GM21529 (cell line): ENCODE measurements around the gene SPEN.

Experiments used
- ATAC-seq: cut with Tn5 transposase; IDR thresholded peaks from one replicate; pipeline ENCODE4 v1.9.1; 2021; ENCODE audit not compliant: unreplicated experiment

Gene SPEN

DNA sequence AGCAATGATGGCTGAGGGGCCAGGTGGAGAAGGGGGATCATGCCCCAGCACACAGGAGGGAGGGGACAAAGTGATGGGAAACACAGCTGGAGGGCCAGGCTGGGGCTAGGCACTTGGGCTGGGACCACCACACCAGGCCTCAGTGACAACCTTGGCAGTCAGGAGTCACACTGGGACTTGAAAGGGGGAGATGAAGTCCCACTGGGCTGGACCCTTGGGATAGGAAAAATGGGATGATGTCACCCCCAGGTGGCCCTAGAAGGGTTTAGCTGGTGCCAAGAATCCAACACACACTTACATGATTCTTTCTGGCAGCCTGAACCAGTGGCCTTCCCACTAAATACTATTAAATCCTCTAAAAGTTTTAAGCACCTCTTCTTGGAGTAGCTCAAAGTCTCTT is 111.3 kb downstream of the SPEN start:
- ATAC-seq, result no peak

DNA sequence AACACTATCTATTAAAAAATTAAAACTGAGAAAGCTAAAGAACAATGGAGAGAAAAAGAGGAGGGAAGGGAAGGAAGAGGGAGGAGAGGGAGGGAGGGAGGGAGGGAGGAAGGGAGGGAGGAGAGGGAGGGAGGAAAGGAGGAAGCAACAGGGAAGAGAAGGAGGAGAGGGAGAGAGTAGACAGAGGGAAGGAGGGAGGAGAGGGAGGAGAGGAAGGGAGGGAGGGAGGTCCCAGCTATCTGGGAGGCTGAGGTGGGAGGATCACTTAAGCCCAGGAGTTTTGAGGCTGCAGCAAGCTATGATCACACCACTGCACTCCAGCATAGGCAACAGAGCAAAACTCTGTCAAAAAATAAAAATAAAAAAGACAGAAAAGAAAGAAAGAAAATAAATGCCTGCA is 111.9 kb downstream of the SPEN start:
- no peak for ATAC-seq

DNA sequence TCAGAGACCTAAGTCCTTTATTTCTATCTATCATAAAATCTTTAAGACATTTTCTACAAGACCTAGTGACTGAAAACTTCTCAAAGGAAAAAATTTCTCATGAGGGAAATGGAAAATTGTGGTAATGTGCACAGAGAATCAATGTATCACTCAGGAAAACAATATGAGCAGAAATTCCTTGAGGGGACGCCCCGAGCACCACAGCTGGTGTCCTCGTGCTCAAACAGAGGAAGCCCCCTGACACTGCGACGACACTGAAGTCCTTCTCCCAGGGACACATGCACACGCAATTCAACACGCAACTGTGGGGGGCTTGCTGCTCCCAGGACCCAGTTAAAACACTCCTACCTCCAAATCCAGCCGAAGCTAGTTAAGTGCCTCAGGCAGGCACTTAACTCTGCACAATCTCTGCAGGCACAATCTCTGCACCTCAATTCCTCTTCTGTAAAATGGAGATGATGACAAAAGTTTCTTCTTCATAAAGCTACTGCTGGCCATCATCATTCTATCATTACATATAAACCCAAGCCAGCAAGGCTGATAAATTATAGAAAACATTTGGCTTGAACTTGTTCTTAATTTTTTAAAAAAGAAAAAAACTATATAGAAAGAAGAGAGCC is 112.4 kb downstream of the SPEN start:
- no peak for ATAC-seq

DNA sequence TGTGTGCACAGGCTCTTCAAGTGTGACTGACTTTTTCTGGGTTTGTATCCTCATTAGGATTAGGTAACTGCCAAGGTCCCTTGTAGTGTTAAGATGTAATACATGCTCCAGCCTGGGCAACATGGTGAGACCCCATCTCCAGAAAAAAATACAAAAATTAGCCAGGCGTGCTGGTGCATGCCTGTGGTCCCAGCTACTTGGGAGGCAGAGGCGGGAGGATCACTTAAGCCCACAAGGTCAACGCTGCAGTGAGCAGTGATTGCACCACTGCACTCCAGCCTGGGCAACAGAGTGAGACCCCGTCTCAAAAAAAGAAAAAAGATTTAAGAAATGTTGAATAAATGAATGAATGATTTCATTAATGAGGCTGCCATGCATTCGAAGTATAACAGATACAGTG is 113.3 kb downstream of the SPEN start:
- no peak for ATAC-seq

GRCh38 chr1:15961492-15961891 is 114.0 kb downstream of the SPEN start:
- no peak for ATAC-seq

DNA sequence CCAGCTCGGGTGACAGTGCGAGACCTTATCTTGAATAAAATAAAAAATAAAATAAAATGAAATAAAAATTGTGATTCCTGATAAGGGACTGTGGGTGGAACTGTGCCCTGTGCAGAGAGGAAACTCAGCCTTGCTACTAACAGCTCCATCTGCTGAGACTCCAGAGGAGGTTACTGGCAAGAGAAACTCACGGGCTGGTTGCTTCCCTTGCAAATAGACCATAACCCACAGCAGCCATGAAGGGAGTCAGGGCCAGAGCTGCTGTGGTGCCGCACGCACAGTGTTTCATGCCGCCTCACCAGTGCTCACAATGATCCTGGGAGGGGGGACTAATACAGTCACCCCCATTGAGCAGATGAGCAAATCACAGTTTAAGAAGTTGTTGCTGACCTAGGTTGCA is 114.7 kb downstream of the SPEN start:
- ATAC-seq, result no peak

DNA sequence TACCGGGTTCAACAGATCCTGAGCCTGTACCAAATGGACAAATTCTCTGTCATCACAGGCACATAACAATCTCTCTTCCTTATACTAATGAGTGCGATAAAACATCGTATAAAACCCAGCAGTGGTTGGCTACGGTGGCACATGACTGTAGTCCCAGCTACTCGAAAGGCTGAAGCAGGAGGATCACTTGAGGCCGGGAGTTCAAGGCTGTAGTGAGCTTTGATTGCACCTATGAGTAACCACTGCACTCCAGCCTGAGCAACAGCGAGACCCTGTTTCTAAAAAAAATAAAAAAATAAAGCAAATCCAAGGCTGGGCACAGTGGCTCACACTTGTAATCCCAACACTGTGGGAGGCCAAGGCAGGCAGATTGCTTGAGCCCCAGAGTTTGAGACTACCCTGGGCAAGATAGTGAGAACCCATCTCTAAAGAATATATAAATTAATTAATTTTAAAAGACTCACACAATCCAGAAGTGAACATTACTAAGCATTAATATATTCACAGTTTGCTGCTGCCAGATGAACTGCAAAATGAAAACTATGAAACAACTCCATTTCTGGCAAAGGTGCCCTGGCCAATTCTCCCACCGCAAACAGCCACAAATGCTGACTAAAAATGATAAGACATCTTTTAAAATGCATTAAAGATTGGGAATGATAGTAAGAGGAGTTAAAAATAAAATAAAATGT is 115.3 kb downstream of the SPEN start:
- ATAC-seq, result no peak

- no peak for ATAC-seq
These were observed 116.0 kb downstream of the SPEN start for GRCh38 chr1:15963363-15963967.

DNA sequence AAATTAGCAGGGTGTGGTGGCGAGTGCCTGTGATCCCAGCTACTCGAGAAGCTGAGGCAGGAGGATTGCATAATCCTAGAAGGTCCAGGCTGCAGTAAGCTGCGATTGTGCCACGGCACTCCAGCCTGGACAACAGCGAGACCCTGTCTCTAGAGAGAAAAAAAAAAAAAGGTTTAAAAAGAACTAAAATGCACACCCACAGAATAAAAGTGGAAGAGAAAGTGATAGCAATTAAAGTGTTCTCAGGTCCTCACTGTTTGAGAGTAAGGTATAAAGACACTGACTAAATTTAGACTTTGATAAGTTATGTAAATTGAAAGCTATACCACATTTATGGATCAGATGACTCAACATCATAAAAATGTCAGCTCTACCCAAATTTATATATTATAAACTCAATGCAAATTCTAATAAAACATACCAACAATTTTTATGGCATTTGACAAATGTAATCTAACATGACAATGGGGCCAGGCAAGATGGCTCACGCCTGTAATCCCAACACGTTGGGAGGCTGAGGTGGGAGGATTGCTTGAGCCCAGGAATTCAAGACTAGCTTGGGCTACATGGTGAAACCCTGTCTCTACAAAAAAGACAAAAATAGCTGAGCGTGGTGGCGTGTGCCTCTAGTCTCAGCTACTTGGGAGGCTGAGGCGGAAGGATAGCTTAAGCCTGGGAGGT is 116.6 kb downstream of the SPEN start:
- no peak for ATAC-seq

GRCh38 chr1:15965228-15965767 is 117.8 kb downstream of the SPEN start:
- ATAC-seq, result no peak

GRCh38 chr1:15966081-15966955 is 118.8 kb downstream of the SPEN start:
- peak; percentile 71 for ATAC-seq

DNA sequence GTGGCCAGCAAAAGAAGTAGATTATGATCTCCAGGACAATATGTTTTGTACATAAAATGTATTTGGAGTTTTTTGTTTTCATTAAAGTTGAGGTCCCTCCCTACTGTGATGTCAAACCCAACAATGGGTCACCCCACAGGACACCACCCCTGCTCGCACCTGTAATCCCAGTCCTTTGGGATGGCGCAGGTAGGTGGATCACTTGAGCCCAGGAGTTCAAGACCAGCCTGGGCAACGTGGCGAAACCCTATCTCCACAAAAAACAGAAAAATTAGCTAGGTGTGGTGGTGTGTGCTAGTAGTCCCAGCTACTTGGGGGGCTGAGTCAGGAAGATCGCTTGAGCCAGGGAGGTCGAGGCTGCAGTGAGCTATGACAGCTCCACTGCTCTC is 119.4 kb downstream of the SPEN start:
- ATAC-seq, result no peak

GRCh38 chr1:15968172-15968571 is 120.7 kb downstream of the SPEN start:
- ATAC-seq, result no peak

- no peak for ATAC-seq
These were observed 121.9 kb downstream of the SPEN start for GRCh38 chr1:15969321-15969880.

DNA sequence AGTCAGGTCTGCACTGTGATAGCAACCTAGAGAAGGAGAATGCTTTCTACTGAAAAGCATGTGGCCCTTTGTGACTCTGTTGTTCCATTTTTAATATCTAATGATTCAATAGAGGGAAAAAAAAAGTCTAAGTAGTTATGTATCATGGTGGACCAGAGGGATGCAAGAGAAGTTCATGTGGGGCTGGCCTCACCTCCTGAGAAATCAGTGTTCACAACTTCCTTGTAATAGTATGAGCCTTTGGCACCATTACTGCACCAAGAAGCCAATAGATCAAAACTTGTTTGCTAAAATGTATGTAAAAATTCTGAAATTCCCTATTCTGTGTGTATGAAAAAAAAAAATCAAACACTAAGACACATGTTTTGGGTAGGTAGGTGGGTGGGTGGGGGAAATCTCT is 123.4 kb downstream of the SPEN start:
- ATAC-seq, result no peak

GRCh38 chr1:15972409-15972808 is 124.9 kb downstream of the SPEN start:
- ATAC-seq, result no peak

GRCh38 chr1:15973772-15974171 is 126.3 kb downstream of the SPEN start:
- ATAC-seq, result no peak

- peak; percentile 37 for ATAC-seq
These were observed 127.3 kb downstream of the SPEN start for GRCh38 chr1:15974855-15975254.

DNA sequence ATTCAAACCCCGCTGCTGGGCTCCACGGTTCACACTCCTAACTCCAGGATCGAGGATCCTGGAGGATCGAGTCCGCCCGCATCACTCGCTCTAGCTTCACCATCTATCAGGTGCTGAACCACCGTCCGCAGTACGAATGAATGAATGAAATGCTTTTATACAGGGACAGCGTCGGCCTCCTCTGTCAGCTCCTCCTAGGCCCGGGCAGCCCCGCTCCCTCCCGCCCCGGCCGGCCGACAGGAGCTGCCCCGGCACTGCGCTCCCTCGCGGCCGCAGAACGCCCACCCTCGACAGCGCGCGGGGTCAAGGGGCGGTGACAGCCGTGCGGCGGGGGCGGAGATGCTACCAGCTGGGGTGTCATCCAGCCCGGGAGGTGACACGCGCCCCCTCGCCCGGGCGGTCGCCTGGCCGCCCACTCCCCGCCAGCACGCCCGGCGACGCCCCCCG is 127.9 kb downstream of the SPEN start:
- peak; percentile 50 for ATAC-seq
